Spleen (tissue), 7 donors: ENCODE data around the gene KLF9.

Experiments used
- POLR2AphosphoS5 ChIP-seq, 3 donors: sonication (generic); formaldehyde crosslinking; IDR thresholded peaks; one replicate each; pipeline ENCODE4 v1.5.1; 2017; ENCODE audit warnings: antibody characterized with exemption in 3 of 3
- TF ChIP-seq, protein P1 (sequence below), 11 experiments: fragments of 200-600 bp in 7 of 11; fragments of 450-650 bp in 4 of 11; sonication (generic) in 4 of 11; IDR thresholded peaks in 8 of 11; conservative IDR thresholded peaks in 3 of 11; 1 replicate in 7 of 11; 2 replicates in 4 of 11; pipeline versions ENCODE4 v1.4.0 to v1.8.0; 2016 to 2021; ENCODE audit warnings: antibody characterized with exemption in 11 of 11, inconsistent platforms in 4 of 11, mild to moderate bottlenecking in 1 of 11
- donor health status: DM: no; HTN: no; CAD: no; lungs with moderate emphysema.
- donor health status: DM: no; HTN: no; CAD: no.
- donor health status: DM: no; HTN: no; CAD: no.

- no peak for TF ChIP-seq POLR2AphosphoS5 (IDR thresholded peaks at IDR 0.05)
- TF ChIP-seq, protein P1, sequence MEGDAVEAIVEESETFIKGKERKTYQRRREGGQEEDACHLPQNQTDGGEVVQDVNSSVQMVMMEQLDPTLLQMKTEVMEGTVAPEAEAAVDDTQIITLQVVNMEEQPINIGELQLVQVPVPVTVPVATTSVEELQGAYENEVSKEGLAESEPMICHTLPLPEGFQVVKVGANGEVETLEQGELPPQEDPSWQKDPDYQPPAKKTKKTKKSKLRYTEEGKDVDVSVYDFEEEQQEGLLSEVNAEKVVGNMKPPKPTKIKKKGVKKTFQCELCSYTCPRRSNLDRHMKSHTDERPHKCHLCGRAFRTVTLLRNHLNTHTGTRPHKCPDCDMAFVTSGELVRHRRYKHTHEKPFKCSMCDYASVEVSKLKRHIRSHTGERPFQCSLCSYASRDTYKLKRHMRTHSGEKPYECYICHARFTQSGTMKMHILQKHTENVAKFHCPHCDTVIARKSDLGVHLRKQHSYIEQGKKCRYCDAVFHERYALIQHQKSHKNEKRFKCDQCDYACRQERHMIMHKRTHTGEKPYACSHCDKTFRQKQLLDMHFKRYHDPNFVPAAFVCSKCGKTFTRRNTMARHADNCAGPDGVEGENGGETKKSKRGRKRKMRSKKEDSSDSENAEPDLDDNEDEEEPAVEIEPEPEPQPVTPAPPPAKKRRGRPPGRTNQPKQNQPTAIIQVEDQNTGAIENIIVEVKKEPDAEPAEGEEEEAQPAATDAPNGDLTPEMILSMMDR (IDR thresholded peaks at IDR 0.05 in 8 of 11, conservative IDR thresholded peaks at IDR 0.05 in 3 of 11): no peak
Measured at GRCh38 chr9:70390933-70391341, 23.5 kb downstream of the KLF9 start.
